Measurements from ENCODE around the gene BRSK1. TPM values are rescaled to one million over a fixed set of nuclear protein-coding genes. Genes with fewer than 3 reads are reported as not detected.
A peak's percentile ranks its signal among the peaks of the same experiment; 100 is the strongest.

BRSK1 gene
- total RNA-seq, 1 donor from 2014 or later = 223 TPM

- Mint-ChIP-seq H3K4me3 (ENCODE audit: unreplicated experiment) (peak overlapping the region; percentile 63), H3K4me1 (ENCODE audit: low read depth, unreplicated experiment) (no peaks in the 10 kb centered on the region), H3K36me3 (ENCODE audit: unreplicated experiment) (no peaks in the 10 kb centered on the region), H3K27ac (ENCODE audit: unreplicated experiment) (peak overlapping the region; percentile 28), H3K9me3 (ENCODE audit: unreplicated experiment) (peaks cover 9% of the 10 kb centered on the region), H3K27me3 (ENCODE audit: unreplicated experiment) (peaks cover 14% of the 10 kb centered on the region)
- peak; percentile 83 for DNase-seq
- no peak for TF ChIP-seq CTCF (IDR thresholded peaks at IDR 0.05; ENCODE audit: partially characterized antibody, unreplicated experiment)
Measured at GRCh38 chr19:55319785-55320184, 36.0 kb downstream of the BRSK1 start.

- Mint-ChIP-seq H3K4me1 (ENCODE audit: low read depth, unreplicated experiment) (no peaks in the 10 kb centered on the region), H3K4me3 (ENCODE audit: unreplicated experiment) (no peak overlapping the region), H3K27ac (ENCODE audit: unreplicated experiment) (no peak overlapping the region), H3K27me3 (ENCODE audit: unreplicated experiment) (peaks cover 14% of the 10 kb centered on the region), H3K36me3 (ENCODE audit: unreplicated experiment) (no peaks in the 10 kb centered on the region), H3K9me3 (ENCODE audit: unreplicated experiment) (peaks cover 8% of the 10 kb centered on the region)
- no peak for TF ChIP-seq CTCF (IDR thresholded peaks at IDR 0.05; ENCODE audit: partially characterized antibody, unreplicated experiment)
- DNase-seq = no peak
Measured at GRCh38 chr19:55320844-55321419, 37.1 kb downstream of the BRSK1 start.

GRCh38 chr19:55321466-55322137 is 37.8 kb downstream of the BRSK1 start:
- no peak for DNase-seq
- no peak overlapping the region for H3K4me3 Mint-ChIP-seq (ENCODE audit: unreplicated experiment)
- peaks cover 14% of the 10 kb centered on the region for H3K27me3 Mint-ChIP-seq (ENCODE audit: unreplicated experiment)
- no peaks in the 10 kb centered on the region for H3K4me1 Mint-ChIP-seq (ENCODE audit: low read depth, unreplicated experiment)
- TF ChIP-seq CTCF (IDR thresholded peaks at IDR 0.05; ENCODE audit: partially characterized antibody, unreplicated experiment) = no peak
- H3K27ac Mint-ChIP-seq (ENCODE audit: unreplicated experiment) = no peak overlapping the region
- no peaks in the 10 kb centered on the region for H3K36me3 Mint-ChIP-seq (ENCODE audit: unreplicated experiment)
- peaks cover 11% of the 10 kb centered on the region for H3K9me3 Mint-ChIP-seq (ENCODE audit: unreplicated experiment)

- H3K4me1 Mint-ChIP-seq (ENCODE audit: low read depth, unreplicated experiment) = no peaks in the 10 kb centered on the region
- peaks cover 14% of the 10 kb centered on the region for H3K27me3 Mint-ChIP-seq (ENCODE audit: unreplicated experiment)
- no peaks in the 10 kb centered on the region for H3K36me3 Mint-ChIP-seq (ENCODE audit: unreplicated experiment)
- no peak overlapping the region for H3K27ac Mint-ChIP-seq (ENCODE audit: unreplicated experiment)
- peaks cover 11% of the 10 kb centered on the region for H3K9me3 Mint-ChIP-seq (ENCODE audit: unreplicated experiment)
- DNase-seq = no peak
- H3K4me3 Mint-ChIP-seq (ENCODE audit: unreplicated experiment) = no peak overlapping the region
- TF ChIP-seq CTCF (IDR thresholded peaks at IDR 0.05; ENCODE audit: partially characterized antibody, unreplicated experiment) = no peak
Measured at GRCh38 chr19:55322204-55322885, 38.5 kb downstream of the BRSK1 start.

GRCh38 chr19:55324662-55325061 is 40.9 kb downstream of the BRSK1 start:
- Mint-ChIP-seq H3K9me3 (ENCODE audit: unreplicated experiment) (peaks cover 13% of the 10 kb centered on the region), H3K27ac (ENCODE audit: unreplicated experiment) (no peak overlapping the region), H3K27me3 (ENCODE audit: unreplicated experiment) (peaks cover 13% of the 10 kb centered on the region), H3K4me1 (ENCODE audit: low read depth, unreplicated experiment) (no peaks in the 10 kb centered on the region), H3K4me3 (ENCODE audit: unreplicated experiment) (no peak overlapping the region), H3K36me3 (ENCODE audit: unreplicated experiment) (no peaks in the 10 kb centered on the region)
- no peak for DNase-seq
- TF ChIP-seq CTCF (IDR thresholded peaks at IDR 0.05; ENCODE audit: partially characterized antibody, unreplicated experiment) = no peak

All from glutamatergic neuron (in vitro differentiated cells).